NCI-H1092 (cell line): Measurements from ENCODE around the gene TTC12.

Experiments used
- DNase-seq: peaks from one replicate; lab custom pipeline; 2025; lab: John Stamatoyannopoulos, UW

The TTC12 gene

DNA sequence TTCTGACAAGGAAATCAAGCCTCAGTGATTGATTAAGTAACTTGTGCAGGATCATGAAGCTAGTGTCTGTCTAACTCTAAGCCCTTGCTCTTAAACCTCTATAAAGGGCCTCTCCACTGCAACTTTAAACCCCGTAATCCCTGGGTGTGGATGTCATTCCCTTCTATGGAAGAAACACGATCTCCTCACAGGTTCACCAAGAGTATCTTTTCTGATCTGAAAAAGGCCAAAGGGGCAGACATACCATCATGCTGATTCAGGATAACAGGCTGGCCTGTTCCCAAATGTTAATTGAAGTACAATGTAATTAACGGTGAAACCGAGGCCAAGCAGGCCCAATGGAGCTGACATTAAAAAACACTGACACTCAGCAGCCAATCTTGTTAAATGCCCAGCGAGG is 17.1 kb downstream of the TTC12 start:
- DNase-seq, result no peak

DNA sequence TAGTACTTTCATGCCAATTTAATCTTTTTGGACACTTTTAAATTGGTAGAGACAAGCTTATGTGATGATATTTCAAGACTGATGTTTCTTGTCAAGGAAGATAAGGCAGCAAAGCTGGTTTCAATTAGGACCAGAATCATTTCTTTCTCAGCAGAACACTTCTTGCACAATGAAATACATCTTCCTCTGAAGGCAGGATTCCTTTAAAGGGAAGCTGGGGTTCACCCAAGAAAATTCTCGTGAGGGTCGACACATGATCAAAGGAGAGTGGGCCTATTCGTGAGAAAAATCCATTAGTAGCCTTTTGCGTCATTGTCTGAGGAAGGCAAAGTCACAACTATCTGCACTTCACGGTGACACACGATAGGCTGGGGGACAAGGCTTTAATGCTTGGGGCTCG is 17.6 kb downstream of the TTC12 start:
- no peak for DNase-seq

DNA sequence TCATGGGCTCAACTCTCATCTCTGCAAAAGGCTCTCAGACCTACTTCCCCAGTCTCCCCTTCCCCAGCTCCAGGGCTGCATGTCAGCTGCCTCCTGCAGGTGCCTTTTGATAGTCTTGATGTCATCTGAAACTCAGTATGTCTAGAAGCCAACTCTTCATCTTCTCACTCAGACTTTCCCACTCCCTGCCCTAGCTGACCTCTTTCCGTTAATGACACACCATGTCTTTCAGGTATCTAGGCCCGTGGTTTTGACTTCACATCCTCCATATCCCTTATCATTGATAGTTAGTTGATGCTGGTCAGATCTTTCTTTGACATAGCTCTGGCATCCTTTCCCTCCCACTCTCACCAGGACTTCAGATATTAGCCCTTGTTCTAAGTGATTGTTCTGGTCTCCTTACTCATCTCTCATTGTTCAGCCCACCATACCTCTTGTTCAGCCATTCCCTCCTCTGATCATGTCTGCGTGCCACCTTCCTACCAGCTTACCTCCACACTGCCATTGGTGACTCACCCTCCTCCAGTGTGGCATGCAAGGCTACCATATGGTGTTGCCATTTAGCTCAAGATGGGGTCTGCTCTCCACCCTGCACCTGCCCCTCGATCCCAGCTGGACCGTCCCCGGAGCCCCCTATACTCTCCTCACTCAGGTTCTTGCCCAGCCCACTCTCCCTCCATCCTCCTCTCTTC is 18.4 kb downstream of the TTC12 start:
- DNase-seq, result no peak

DNA sequence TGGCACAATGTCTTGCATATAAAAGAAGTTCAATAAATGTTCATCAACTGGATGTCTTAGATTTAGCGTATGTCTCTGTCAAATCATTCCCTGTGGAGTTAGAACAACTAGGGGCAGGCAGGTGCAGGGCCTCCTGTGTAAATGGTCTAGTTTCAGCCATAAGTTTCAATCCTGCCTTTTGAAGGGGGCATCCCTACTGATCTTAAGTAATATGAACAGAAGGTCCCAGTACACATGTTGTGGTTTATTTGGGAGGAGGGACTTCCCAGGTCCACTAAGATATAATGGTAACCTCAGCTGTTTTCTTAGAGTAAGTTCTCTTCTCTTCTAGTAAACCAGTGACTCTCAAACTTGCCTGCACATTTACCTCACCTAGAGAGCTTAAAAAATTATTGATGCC is 19.8 kb downstream of the TTC12 start:
- DNase-seq, result no peak

DNA sequence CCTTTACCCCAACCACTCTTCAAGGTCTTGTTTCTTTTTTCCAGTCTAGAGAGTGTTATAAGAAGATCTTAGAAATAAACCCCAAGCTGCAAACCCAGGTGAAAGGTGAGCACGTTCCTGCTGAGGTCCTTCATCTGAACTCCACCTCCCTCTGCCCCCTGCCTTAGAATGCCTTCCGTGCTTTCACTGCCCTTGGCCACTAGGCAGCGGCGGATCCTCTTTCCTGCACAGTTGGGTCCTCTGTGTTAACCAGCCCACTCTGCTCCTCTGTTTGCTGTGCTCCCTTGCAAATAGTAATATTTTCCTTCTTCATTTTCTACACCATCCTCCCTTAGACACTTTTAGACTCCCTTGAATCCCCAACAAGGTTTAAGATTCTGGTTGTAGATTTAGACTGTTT is 24.3 kb downstream of the TTC12 start:
- no peak for DNase-seq

DNA sequence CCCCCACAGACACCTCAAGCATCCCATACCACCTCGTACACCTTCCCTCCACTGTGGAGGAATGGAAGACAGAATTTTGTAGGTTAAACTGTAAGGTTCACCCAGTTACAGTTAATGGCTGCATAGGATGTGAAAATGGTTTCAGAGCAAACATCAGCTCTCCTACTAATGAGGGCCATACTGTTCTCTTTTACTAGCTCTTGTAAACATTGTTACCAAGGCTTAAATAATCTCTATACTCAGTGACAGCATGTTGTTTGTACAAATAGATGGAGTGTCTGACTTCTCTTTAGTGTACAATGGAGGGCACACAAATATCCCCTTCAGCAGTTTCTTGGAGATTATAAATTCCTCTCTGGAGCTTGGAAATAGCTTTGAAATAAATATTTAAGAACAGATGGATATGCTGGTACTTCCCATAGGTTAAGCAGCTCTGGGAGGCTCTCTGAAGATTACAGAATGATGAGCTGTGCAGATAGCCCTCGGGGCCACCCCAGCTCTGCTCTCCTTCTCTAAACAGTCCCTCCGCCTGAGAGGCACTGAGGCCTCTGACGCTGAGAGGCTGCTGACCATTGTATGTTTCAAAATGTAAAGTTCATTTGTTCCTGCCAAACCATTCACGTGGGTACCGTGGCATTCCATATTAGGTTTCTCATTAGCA is 25.7 kb downstream of the TTC12 start:
- DNase-seq, result peak; percentile 34

DNA sequence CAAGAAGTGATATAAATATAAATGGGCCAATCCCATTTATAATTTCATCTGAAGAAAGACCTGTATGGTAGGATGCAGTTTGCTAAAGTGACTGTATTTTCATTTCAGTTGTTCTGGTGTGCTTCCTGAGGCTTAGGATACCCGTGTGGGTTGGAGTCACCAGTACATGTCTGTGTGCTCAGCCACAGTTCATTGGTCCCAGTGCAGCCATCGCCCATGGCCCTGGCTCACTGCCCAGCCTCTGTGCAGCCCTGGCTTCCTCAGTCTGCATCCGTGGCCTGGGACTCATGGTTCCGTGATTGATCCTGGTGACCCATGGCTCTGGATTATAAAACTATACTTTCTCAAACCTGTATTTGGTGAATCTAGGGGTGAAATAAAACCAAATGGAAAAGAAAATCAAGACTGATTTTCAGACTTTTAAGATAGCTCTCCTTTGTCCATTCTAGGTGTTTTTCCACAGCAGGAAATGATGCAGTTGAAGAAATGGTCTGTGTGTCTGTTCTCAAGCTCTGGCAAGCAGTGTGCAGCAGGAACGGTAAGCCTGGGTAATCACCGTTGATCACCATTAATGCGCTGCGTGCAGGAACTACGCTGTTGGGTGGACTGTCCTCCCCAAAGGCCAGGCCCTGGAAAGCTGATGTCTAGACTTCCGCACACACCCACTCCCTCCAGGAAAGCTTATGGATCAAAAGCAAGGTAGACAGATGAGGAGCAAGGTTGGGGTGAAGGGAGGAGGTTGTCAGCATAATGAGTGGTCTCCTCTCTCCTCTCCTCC is 27.2 kb downstream of the TTC12 start:
- peak; percentile 31 for DNase-seq

DNA sequence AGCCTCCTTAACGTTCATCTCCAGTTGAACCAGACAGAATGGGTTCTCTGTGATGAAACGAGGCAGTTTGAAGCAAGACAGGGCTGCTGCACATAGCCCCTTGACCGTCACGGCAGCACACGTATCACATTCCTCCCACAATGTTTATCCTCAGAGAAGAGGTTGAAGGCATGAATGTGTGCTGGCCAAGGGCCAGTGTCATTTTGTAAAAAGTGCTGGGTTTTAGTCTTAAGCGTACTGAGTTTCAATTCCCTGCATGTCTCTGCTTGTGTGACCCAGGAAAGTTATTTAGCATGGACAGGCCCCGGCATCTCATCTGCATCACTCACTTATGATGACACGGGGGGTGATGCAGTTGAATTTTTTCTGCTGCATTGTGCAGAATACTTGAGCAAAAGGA is 31.6 kb downstream of the TTC12 start:
- DNase-seq, result no peak

DNA sequence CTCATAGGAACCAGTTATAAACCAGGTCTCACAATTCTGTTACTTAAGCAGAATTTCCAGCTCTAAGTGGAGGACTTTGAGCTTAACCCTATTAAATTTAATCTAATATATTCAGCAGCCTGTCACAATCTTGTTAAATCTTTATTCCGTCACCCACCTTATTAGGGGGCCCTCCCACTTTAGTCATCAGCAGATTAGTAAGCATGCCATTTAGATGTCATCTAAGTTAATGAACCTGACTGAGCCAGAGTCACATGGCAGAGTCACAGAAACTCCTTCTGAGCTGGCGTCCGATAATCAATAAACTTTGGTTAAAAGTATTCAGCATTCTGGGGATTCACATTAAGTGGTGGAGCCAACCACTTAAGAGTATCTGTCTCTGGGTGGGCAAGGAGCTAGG is 35.1 kb downstream of the TTC12 start:
- DNase-seq, result no peak

DNA sequence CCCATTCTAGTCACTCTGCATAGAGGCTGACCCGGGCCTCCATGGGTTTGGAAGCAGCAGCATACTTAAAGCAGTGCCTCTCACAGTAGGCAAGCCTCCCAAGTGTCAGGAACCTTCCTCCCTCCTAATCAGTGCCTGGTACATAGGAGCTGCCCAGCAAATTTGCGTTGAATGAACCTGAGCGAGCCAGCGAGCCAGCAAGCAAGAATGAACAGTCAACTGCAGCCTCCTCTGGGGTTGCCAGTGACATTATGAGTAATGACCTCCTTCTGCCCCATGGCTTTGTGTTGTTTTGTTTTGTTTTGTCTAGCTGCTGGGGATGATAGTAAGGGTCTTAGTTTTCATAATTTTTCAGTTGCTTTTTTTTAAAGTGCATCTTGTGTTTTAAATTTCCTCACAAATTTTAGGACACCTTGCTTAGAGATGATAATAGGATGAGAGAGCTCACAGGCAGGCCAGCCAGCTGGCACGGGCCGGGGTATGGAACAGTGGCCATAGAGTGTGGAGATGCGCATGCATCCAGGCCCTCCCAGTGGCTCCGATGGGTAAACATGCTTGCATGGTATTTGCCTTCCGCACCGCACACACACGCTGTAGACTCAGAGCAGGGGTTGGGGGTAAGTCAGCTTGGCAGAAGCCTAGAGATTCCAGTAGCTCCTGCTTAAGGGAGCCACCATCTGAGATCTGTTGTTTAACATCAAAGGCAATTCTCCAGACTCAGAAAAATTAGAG is 36.1 kb downstream of the TTC12 start:
- DNase-seq, result peak; percentile 56

DNA sequence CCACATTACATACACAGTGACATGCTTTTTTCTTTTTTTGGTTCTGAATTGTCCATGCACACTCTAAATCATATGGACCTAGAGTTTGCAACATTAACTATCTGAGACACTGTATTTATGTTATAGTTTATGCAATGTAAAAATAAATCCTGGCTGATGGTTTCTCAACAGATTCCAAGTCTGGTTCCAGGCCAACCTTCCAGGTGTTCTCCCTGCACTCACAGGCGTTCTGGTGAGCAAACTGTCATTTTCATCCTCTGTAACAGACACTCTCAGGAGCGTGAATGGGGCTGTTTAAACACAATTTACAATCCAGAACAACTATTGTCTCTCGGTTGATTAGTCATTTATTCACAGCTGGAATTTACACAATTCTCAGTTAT is 36.7 kb downstream of the TTC12 start:
- peak; percentile 51 for DNase-seq

DNA sequence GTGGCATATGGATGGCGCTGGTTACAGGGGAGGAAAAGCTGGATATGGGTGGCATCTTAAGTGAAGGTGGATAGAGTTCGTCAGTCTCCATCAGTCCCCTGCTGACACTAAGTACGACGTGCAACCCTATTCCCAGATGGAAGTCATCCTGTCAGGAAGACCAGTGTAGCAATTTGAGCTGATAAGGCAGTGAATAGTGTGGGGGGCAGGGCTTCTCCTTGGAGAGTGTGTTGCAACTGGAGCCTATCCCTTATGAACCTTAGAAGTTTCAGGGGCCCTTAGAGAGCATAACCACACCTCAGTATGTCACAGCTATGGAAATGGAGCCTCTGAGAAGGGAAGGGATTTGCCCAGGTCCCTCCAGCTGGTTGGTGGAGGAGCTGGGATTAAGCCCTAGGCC is 37.1 kb downstream of the TTC12 start:
- peak; percentile 51 for DNase-seq

DNA sequence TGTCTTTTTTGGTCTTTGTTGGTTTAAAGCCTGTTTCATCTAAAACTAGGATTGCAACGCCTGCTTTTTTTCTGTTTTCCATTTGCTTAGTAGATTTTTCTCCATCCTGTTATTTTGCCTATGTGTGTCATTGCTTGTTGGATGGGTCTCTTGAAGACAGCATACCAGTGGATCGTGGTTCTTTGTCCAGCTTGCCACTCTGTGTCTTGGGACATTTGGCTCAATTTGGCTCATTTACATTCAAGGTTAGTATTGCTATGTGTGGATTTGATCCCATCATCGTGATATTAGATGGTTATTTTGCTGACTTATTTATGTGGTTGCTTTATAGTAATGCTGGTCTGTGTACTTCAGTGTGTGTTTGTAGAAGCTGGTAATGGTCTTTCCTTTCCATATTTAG is 41.8 kb downstream of the TTC12 start:
- DNase-seq, result no peak

DNA sequence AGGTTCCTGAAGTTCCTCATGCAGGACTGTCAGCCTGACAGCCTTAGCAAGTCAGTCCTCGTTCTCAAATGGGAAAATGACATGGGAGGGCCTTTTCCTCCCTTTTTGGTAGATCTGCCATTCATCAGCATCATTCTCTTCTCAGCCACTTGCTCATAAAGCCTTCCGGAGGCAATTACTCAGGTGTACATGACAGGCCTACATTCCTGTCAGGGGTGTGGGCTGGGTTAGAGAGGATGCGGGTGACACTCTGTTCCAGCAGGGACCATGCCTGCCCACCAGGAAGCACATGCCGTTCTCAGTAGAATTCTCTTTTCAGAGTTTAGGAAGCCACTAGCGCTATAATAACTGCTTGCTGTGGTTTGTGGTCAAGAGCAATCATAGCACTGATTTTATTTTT is 49.0 kb downstream of the TTC12 start:
- no peak for DNase-seq

DNA sequence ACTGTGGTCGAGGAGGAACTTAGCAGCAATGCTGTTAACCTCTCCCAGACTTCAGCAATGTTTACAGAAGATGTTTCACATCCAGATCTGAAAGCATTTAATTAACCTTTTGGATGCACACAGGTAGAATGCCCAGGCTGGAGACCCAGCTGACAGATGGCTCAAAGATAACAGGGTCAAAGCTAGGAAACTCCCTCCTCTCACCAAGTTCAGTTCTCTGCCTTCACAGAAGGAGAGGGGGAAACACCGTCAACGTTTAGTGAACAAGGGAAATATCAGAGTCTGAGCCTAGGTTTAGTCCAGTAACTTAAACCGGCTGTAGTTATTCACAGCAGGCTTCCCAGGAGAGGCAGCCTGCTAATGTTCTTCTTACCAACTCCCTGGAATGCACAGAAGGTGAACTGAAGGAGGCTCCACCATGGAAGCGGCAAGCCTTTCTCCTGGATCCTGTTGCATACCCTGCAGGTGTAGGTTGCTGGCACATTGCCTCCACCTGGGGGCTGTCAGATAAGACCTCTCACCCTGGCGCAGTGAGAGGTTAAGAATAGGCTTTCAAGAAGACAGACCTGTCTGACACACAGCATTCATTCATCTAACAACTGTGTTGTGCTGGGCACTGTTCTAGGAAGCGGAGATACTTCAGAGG is 49.7 kb downstream of the TTC12 start:
- no peak for DNase-seq

DNA sequence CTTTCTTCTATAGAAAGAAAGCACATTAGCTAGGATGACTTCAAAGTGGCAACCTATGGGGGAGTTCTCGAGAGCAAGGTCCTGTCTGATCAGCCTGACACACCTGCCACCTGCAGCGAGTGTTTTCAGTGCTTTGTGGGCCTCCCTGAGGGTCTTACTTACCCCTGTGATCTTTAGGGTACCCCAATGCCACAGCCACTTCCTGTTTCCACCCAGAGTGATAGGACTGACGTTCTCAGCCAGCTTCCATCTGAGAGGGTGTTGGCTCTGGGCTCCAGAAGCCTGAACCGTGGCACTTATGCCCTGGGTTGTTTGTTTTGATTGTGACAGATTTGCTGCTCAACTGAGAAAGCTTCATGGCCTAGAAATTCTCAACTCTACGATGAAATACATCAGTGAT is 51.5 kb downstream of the TTC12 start:
- DNase-seq, result no peak

DNA sequence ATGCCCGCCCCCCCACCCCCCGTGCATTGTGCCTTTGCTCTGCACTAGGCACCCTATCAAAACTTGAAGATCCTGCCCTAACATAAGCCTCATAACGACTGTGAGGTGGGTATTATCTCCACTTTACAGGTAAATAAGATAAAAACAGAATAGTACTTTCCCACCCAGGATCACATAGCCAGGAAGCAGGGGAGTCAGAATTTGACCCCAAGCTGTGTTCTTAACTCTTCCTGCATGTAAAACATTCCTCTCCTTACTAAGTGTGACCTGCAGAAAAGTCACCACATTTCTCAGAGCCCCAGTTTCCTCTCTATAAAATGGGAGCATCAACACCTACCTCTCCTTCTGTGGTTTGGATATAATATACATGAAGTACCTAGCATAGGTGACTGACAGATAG is 55.0 kb downstream of the TTC12 start:
- no peak for DNase-seq

DNA sequence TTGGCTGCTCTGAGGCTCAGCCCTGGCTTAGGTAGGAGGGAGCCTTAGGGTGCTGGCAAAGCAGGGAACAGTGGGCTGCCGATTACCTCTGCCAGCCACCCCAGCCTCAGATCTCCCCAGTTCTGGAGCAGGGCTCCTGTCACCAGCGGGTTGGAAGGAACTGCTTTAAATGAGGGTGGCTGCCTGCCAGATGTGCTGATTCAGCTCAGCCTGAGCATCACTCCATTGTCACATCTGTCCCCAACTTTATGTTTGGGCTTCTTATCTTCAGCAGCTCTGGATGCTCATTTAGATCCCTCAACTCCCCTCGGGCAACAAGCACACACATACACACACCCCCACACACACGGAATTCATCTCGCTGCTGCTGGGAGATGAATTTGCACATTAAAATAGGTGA is 56.3 kb downstream of the TTC12 start:
- no peak for DNase-seq

DNA sequence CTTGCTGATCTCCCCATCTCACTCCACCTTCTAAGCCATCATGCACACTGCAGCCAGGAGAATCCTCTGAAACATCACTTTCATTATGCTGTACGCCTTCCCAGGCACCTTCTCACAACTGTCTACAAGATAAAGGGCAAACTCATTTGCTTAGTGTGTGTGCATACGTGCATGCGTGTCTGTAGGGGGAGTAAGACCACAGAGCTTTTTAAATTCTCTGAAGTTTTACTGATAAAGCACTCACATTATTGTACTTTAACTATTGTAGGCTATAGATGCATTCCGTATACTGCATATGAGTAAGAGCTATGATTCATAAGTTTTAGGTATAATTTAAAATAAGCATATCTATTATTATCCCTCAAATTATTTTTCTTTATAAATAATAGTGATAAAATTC is 57.9 kb downstream of the TTC12 start:
- DNase-seq, result no peak

DNA sequence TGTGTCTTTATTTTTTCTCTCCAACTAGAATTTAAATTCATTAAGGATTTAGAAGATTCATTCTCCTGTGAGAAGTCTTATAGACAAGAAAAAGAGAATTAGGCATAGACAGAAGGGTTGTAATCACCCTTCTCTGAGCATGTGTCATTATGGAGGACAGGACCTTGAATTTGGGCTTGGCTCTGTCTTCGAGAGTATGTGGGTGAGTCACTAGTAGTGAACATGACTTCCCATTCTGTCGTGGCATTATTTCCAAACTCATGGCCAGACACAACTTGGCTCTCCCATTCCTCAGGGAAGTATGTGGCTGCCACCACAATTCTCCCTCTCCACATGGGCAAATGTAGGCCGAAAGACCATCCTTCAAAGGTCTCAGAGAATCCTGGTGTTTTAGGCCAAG is 58.9 kb downstream of the TTC12 start:
- DNase-seq, result no peak

DNA sequence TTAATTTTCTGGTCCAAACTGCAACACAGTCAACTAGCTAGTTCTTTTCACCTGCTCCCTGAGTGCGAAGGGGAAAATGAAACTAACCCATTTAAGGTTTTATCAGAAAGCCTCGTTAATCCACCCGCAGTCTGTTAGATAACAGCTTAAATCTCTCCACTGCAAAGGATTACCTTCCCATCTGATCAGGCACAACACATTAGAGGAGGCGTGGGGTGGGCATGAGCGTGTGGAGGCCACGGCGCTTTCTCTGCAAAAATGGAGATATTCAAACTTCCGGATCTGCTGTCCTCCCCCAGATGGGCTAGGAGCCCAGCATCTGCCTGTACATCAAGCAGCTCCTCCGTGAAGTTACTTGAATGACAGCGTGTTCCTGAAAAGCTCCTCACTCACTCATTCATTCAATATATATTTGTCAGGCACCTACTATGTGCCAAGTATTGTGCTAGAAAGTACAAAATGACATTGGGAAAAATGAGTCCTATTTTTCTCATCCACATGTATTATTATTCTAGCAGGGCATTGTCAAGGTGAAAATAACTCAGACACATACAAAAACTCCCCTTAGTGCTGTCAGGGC is 59.7 kb downstream of the TTC12 start:
- DNase-seq, result no peak

DNA sequence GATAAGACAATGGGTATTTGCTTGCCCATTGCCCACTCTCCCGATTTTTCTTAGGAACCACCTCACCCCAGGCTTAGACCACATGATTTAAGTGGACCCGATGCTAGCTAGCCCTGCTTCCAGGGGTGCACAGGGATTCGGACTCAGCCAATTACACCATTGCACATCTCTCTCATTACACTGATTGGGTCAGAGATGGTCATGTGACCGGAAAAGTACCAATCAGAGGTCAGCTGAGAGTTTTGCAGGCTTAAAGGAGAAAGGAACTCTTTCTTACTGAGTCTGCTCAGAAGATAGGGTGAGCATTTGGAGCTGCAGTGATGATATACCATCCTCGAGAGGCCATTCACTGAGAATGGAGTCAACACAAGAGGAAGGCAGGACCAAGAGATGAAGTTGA is 61.0 kb downstream of the TTC12 start:
- DNase-seq, result no peak
